Smooth muscle cell (in vitro differentiated cells): ENCODE data around the gene SIRPA. TPM values are rescaled to one million over a fixed set of nuclear protein-coding genes. Genes with fewer than 3 reads are reported as not detected.

Experiments used
- DNase-seq: peaks from one replicate; lab custom pipeline; 2025; ENCODE audit not compliant: unreplicated experiment; lab: John Stamatoyannopoulos, UW
- H2AFZ ChIP-seq: fragments of 200-600 bp; sonication (generic); 2 replicates; pipeline ENCODE4 v1.6.0; 2016; ENCODE audit warnings: antibody characterized with exemption, low read depth, mild to moderate bottlenecking
- H3F3A ChIP-seq: fragments of 200-600 bp; sonication (generic); 2 replicates; pipeline ENCODE4 v1.6.0; 2017; ENCODE audit warnings: antibody characterized with exemption, low read depth
- H3K27ac ChIP-seq: fragments of 200-600 bp; sonication (generic); 2 replicates; pipeline ENCODE4 v1.5.1; 2016; ENCODE audit warnings: low read depth, mild to moderate bottlenecking
- H3K27me3 ChIP-seq: fragments of 200-600 bp; sonication (generic); 2 replicates; pipeline ENCODE4 v1.6.1; 2016; ENCODE audit warnings: low read depth, mild to moderate bottlenecking
- H3K36me3 ChIP-seq: fragments of 200-600 bp; sonication (generic); 2 replicates; pipeline ENCODE4 v1.5.1; 2016; ENCODE audit warnings: low read depth
- H3K4me1 ChIP-seq: fragments of 200-600 bp; sonication (generic); 2 replicates; pipeline ENCODE4 v1.5.1; 2016; ENCODE audit warnings: low read depth
- H3K4me2 ChIP-seq: fragments of 200-600 bp; sonication (generic); 2 replicates; pipeline ENCODE4 v1.6.0; 2016; ENCODE audit warnings: mild to moderate bottlenecking
- H3K4me3 ChIP-seq: fragments of 200-600 bp; sonication (generic); 2 replicates; pipeline ENCODE4 v1.5.1; 2016; ENCODE audit warnings: mild to moderate bottlenecking
- H3K79me2 ChIP-seq: fragments of 200-600 bp; sonication (generic); 2 replicates; pipeline ENCODE4 v1.6.0; 2016; ENCODE audit warnings: low read depth, mild to moderate bottlenecking
- H3K9ac ChIP-seq: fragments of 200-600 bp; sonication (generic); 2 replicates; pipeline ENCODE4 v1.6.0; 2016; ENCODE audit warnings: low read depth
- H3K9me3 ChIP-seq: fragments of 200-600 bp; sonication (generic); replicated peaks from 2 replicates; pipeline ENCODE4 v1.5.1; 2016; ENCODE audit warnings: low read depth
- H4K20me1 ChIP-seq: fragments of 200-600 bp; sonication (generic); 2 replicates; pipeline ENCODE4 v1.6.0; 2016; ENCODE audit warnings: low read depth
- WGBS: methylation state at CpG from one replicate; pipeline ENCODE4 v1.1.7; 2016; ENCODE audit warnings: low lambda C conversion rate; 5-methylcytosine and 5-hydroxymethylcytosine counted together
- polyA plus RNA-seq: library from polyadenylated mRNA; unstranded; fragments of >200 nt; fragmentation: Nextera tagmentation; extraction: Ambion mirVana; gene quantifications from 2 replicates; pipeline ENCODE4 v1.2.1, GENCODE V29; 2016
- total RNA-seq: library from RNA; depleted of rRNA; stranded (reverse); fragments of >200 nt; gene quantifications from 2 replicates; pipeline ENCODE4 v1.2.3, GENCODE V29; 2014
- TF ChIP-seq, protein P1 (sequence below): fragments of 200-600 bp; sonication (generic); IDR thresholded peaks from 2 replicates; pipeline ENCODE4 v1.5.1; 2017; ENCODE audit warnings: borderline replicate concordance, mild to moderate bottlenecking, antibody characterized with exemption; ENCODE audit not compliant: insufficient read depth, poor library complexity, severe bottlenecking

Gene SIRPA
- total and polyA plus RNA-seq, 2 experiments from 2014 or later = 8.3 to 14.5 TPM

DNA sequence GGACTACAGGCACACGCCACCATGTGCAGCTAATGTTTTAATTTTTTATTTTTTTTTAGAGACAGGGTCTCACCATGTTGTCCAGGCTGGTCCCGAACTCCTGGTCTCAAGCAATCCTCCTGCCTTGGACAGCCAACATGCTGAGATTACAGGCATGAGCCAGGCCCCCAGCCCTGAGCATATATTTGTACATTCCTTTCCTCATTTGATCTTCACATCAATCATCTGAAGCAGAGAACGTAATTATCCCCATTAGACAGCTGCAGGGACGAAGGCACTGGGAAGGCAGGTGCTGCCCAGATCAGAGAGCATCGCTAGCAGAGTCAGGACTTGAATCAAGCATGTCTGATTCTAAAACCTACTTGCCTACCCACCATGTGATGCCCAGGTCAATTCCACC lies 41.0 kb upstream of the SIRPA start:
- DNase-seq = no peak
- no peak overlapping the region for H3K9ac ChIP-seq
- H3K27me3 ChIP-seq = no peaks in the 10 kb centered on the region
- TF ChIP-seq, protein P1, sequence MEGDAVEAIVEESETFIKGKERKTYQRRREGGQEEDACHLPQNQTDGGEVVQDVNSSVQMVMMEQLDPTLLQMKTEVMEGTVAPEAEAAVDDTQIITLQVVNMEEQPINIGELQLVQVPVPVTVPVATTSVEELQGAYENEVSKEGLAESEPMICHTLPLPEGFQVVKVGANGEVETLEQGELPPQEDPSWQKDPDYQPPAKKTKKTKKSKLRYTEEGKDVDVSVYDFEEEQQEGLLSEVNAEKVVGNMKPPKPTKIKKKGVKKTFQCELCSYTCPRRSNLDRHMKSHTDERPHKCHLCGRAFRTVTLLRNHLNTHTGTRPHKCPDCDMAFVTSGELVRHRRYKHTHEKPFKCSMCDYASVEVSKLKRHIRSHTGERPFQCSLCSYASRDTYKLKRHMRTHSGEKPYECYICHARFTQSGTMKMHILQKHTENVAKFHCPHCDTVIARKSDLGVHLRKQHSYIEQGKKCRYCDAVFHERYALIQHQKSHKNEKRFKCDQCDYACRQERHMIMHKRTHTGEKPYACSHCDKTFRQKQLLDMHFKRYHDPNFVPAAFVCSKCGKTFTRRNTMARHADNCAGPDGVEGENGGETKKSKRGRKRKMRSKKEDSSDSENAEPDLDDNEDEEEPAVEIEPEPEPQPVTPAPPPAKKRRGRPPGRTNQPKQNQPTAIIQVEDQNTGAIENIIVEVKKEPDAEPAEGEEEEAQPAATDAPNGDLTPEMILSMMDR = no peak
- H4K20me1 ChIP-seq = no peaks in the 10 kb centered on the region
- H3K4me3 ChIP-seq = no peak overlapping the region
- 78% methylated on average over 5 of the region's 5 CpGs for WGBS
- no peaks in the 10 kb centered on the region for H3K9me3 ChIP-seq
- H3K27ac ChIP-seq = no peak overlapping the region
- no peaks in the 10 kb centered on the region for H3K4me1 ChIP-seq
- peaks cover 4% of the 10 kb centered on the region for H3F3A ChIP-seq
- H2AFZ ChIP-seq = no peak overlapping the region
- no peaks in the 10 kb centered on the region for H3K79me2 ChIP-seq
- no peak overlapping the region for H3K4me2 ChIP-seq
- H3K36me3 ChIP-seq = no peaks in the 10 kb centered on the region

DNA sequence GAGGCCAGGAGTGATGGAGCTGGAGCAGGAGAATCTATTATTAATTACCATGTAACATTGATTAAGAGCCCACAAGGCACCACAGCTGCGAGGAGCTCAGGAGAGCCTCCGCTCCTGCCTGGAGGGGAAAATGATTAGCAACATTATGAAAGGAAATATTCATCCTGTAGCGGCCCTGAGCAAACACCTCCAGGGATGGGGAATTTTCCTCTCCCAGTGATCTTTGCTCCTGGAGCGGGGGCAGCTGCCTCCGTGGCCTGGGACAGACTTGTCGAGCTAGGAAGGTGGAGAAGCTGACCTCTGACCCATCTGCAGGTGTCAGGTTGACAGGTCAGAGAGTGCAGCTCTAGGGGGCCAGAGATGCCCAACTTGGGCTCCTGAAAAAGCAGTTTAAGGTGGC lies 40.1 kb upstream of the SIRPA start:
- DNase-seq = no peak
- Histone ChIP-seq H3F3A (peaks cover 7% of the 10 kb centered on the region), H4K20me1 (no peaks in the 10 kb centered on the region), H3K27me3 (no peaks in the 10 kb centered on the region), H2AFZ (no peak overlapping the region), H3K27ac (no peak overlapping the region), H3K9me3 (no peaks in the 10 kb centered on the region), H3K4me2 (no peak overlapping the region), H3K36me3 (no peaks in the 10 kb centered on the region), H3K79me2 (no peaks in the 10 kb centered on the region), H3K9ac (no peak overlapping the region), H3K4me3 (no peak overlapping the region), H3K4me1 (no peaks in the 10 kb centered on the region)
- 81% methylated on average over 6 of the region's 6 CpGs for WGBS
- TF ChIP-seq, protein P1 = no peak

DNA sequence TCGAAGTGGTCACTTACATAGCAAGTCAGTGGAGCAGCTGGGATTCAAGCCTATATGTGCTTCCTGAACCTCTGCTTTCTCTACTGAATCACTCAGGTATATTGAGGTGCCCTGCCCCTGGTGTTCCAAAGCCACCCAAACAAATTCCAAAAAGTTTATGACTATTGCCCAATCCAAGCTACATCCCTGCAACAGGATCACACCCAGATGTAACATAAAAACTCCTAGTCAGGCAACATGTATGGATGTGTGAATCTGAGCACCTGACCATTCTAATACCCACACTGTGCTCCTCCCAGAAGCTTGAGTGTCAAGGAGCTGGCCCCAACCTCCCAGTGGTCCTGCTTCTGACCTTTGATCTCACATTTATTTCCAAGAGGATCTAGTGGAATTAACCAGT lies 39.5 kb upstream of the SIRPA start:
- H4K20me1 ChIP-seq = no peaks in the 10 kb centered on the region
- TF ChIP-seq, protein P1 = no peak
- H3K36me3 ChIP-seq = no peaks in the 10 kb centered on the region
- no peaks in the 10 kb centered on the region for H3K79me2 ChIP-seq
- H3K27me3 ChIP-seq = no peaks in the 10 kb centered on the region
- H2AFZ ChIP-seq = no peak overlapping the region
- DNase-seq = no peak
- H3K4me3 ChIP-seq = no peak overlapping the region
- no peak overlapping the region for H3K27ac ChIP-seq
- no peaks in the 10 kb centered on the region for H3K4me1 ChIP-seq
- H3K4me2 ChIP-seq = no peak overlapping the region
- H3K9me3 ChIP-seq = no peaks in the 10 kb centered on the region
- no peak overlapping the region for H3K9ac ChIP-seq
- WGBS = 55% methylated on average over 1 of the region's 1 CpG
- H3F3A ChIP-seq = peaks cover 9% of the 10 kb centered on the region

DNA sequence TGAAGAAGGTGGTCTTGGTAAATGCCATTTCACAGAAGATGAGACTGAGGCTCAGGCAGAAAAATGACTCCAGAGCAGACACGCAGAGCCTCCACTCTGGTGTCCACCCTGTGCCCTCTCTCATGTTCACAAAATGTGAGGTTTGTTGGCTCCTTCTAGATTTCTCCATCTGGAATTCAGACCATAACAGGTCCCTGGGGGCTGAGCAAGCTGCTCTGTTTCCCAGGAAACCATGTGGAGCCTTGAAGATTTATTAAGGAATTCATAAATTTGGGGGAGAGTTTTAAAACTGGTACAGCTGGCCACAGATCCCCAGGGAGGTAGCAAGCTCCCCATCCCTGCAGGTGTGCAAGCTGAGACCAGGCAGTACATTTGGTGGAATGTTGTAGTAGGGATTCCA lies 38.8 kb upstream of the SIRPA start:
- Histone ChIP-seq H3K27ac (no peak overlapping the region), H3K27me3 (no peaks in the 10 kb centered on the region), H3K9me3 (no peaks in the 10 kb centered on the region), H3F3A (peaks cover 13% of the 10 kb centered on the region), H3K79me2 (no peaks in the 10 kb centered on the region), H2AFZ (no peak overlapping the region), H3K36me3 (no peaks in the 10 kb centered on the region), H3K4me3 (no peak overlapping the region), H3K9ac (no peak overlapping the region), H3K4me2 (no peak overlapping the region), H4K20me1 (no peaks in the 10 kb centered on the region), H3K4me1 (no peaks in the 10 kb centered on the region)
- WGBS = 80% methylated on average over 1 of the region's 1 CpG
- no peak for DNase-seq
- TF ChIP-seq, protein P1 = no peak
